ENCODE data around the gene UTP25.

DNA sequence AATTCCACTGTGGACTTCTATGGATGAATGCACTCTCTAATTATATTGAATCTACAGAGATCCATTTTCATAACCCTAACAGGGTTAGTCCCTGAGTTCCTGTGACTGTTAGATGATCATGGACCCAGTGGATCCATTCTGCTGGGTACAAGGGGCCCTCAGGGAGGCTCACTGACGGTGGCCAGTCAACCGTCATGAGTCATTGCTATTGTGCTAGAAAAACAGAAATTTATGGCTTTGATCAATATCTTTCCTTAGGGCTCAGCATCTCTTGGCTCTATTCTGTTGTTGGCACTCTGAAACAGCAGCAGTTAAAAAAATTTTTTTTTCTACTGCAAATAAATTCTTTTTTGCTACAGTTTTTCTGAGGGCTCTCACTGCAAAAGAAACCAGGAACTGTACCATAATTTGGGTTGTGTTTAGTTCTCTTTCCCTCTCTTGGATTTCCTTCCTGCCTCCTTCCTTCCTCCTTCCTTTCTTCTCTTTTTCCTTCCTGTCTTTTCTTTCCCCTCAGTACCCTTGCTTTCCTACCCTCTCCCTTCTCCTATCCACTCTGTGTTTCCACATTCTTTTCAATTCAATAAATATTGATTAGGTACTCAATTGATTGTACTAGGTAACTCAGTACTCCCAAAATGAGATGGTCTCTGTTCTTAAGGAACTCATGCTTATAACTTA lies 49.5 kb downstream of the UTP25 start:
- no peak for TF ChIP-seq YY1 (IDR thresholded peaks at IDR 0.05; ENCODE audit: insufficient read depth, insufficient read length)
- no peak for TF ChIP-seq ZNF274 (IDR thresholded peaks at IDR 0.05; ENCODE audit: low read depth, low read length)

Data from NT2/D1 (cell line).